ENCODE results near the gene KRT83. TPM values are rescaled to one million over a fixed set of nuclear protein-coding genes. Genes with fewer than 3 reads are reported as not detected.

The KRT83 gene
- polyA plus RNA-seq, 1 experiment: 0.07 TPM

GRCh38 chr12:52361553-52361952 lies 40.4 kb upstream of the KRT83 start:
- TF ChIP-seq CTCF (IDR thresholded peaks at IDR 0.05; ENCODE audit: insufficient read depth, low read depth, low read length): no peak
- CTCF ChIA-PET: interaction anchor here (0.6 to 2.0 kb wide), 10 partner anchors 8 to 517 kb away, joined by 3 to 22 read pairs (median 4); no protein-coding TSS in a partner anchor
- Histone ChIP-seq H3K27me3 (ENCODE audit: control insufficient read depth, insufficient read depth, low read length) (peaks cover 9% of the 10 kb centered on the region), H3K4me3 (ENCODE audit: low read depth, low read length) (no peak overlapping the region), H3K36me3 (ENCODE audit: control insufficient read depth, insufficient read depth, low read length) (no peaks in the 10 kb centered on the region)
- no peak for DNase-seq (ENCODE audit: low read depth)
- POLR2A ChIA-PET: no interaction called here

- CTCF ChIA-PET: interaction anchor here (0.6 to 2.0 kb wide), 9 partner anchors 9 to 518 kb away, joined by 3 to 22 read pairs (median 4); no protein-coding TSS in a partner anchor
- Histone ChIP-seq H3K36me3 (ENCODE audit: control insufficient read depth, insufficient read depth, low read length) (no peaks in the 10 kb centered on the region), H3K27me3 (ENCODE audit: control insufficient read depth, insufficient read depth, low read length) (peaks cover 5% of the 10 kb centered on the region; the same call in 1 of the 2 replicates), H3K4me3 (ENCODE audit: low read depth, low read length) (no peak overlapping the region)
- POLR2A ChIA-PET: no interaction called here
- DNase-seq (ENCODE audit: low read depth): no peak
- no peak for TF ChIP-seq CTCF (IDR thresholded peaks at IDR 0.05; ENCODE audit: insufficient read depth, low read depth, low read length)
Observed at GRCh38 chr12:52360663-52361271, 39.6 kb upstream of the KRT83 start.

DNA sequence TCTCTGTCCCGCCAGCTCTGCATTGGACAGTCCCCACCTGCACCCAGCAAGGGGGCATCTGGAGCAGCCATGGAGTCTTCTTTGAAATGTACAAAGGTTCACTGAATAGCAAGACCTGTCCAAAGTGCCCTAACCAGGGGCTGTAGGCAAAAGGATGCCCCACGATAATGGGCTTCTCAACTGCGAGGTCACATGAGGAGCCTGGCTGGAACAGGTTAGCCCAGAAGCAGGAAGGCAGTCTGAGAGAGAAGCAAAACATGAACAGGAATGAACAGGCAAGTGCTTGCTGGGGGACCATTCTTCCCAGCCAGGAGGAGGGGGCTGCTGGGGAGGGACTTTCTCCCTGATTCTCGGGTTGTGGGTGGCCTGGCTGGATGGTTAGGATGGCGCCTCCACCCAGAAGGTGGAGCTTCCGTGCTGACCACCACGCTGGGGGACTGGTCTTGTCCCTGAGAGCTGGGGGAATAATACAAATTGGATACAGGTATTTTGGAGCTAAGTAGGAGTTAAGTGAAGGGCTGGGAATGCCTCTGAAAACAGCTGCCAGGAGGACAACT lies 39.0 kb upstream of the KRT83 start:
- TF ChIP-seq CTCF (IDR thresholded peaks at IDR 0.05; ENCODE audit: insufficient read depth, low read depth, low read length): no peak
- H3K4me3 ChIP-seq (ENCODE audit: low read depth, low read length): no peak overlapping the region
- no peaks in the 10 kb centered on the region for H3K36me3 ChIP-seq (ENCODE audit: control insufficient read depth, insufficient read depth, low read length)
- no peak for DNase-seq (ENCODE audit: low read depth)
- ChIA-PET POLR2A (no interaction called here), CTCF (interaction anchor here (1.6 to 2.0 kb wide), 3 partner anchors 12 to 32 kb away, joined by 5 to 22 read pairs (median 6); no protein-coding TSS in a partner anchor)
- H3K27me3 ChIP-seq (ENCODE audit: control insufficient read depth, insufficient read depth, low read length): peaks cover 5% of the 10 kb centered on the region; the same call in 1 of the 2 replicates

- no peaks in the 10 kb centered on the region for H3K36me3 ChIP-seq (ENCODE audit: control insufficient read depth, insufficient read depth, low read length)
- DNase-seq (ENCODE audit: low read depth): no peak
- ChIA-PET POLR2A (no interaction called here), CTCF (interaction anchor here (1.6 kb wide), 1 partner anchor 13 kb away, joined by 6 read pairs; no protein-coding TSS in a partner anchor)
- H3K4me3 ChIP-seq (ENCODE audit: low read depth, low read length): no peak overlapping the region
- TF ChIP-seq CTCF (IDR thresholded peaks at IDR 0.05; ENCODE audit: insufficient read depth, low read depth, low read length): no peak
- H3K27me3 ChIP-seq (ENCODE audit: control insufficient read depth, insufficient read depth, low read length): peaks cover 4% of the 10 kb centered on the region; the same call in 1 of the 2 replicates
Observed at GRCh38 chr12:52359621-52360061, 38.4 kb upstream of the KRT83 start.

- ChIA-PET POLR2A (no interaction called here), CTCF (interaction anchor here (0.9 to 1.6 kb wide), 3 partner anchors 14 to 521 kb away, joined by 3 to 6 read pairs (median 4); no protein-coding TSS in a partner anchor)
- no peaks in the 10 kb centered on the region for H3K36me3 ChIP-seq (ENCODE audit: control insufficient read depth, insufficient read depth, low read length)
- peaks cover 4% of the 10 kb centered on the region; the same call in 1 of the 2 replicates for H3K27me3 ChIP-seq (ENCODE audit: control insufficient read depth, insufficient read depth, low read length)
- DNase-seq (ENCODE audit: low read depth): no peak
- H3K4me3 ChIP-seq (ENCODE audit: low read depth, low read length): no peak overlapping the region
- TF ChIP-seq CTCF (IDR thresholded peaks at IDR 0.05; ENCODE audit: insufficient read depth, low read depth, low read length): no peak
Observed at GRCh38 chr12:52358575-52359350, 37.6 kb upstream of the KRT83 start.

Data from BJ (cell line).